Heart left ventricle (tissue), 16 donors: ENCODE results near the gene FBXO5. TPM values are rescaled to one million over a fixed set of nuclear protein-coding genes. Genes with fewer than 3 reads are reported as not detected.

Source experiments
- ATAC-seq, 4 donors: fragments of 200-7000 bp; cut with Tn5 transposase; one replicate each; pipeline ENCODE4 v1.9.1; 2020 to 2022; ENCODE audit warnings: moderate library complexity in 4 of 4, mild to moderate bottlenecking in 3 of 4, moderate number of reproducible peaks in 1 of 4
- DNase-seq, 5 donors: peaks; one replicate each; pipeline ENCODE4 v3.0.0-alpha.2; 2020
- H3K27ac ChIP-seq, 12 donors: fragments of 200-600 bp; sonication (generic) in 4 of 12; one replicate each; pipeline versions ENCODE4 v1.5.0 to v1.8.0; 2016 to 2022; ENCODE audit warnings: mild to moderate bottlenecking in 2 of 12
- H3K27me3 ChIP-seq, 9 donors: fragments of 200-600 bp; sonication (generic) in 2 of 9; one replicate each; pipeline versions ENCODE4 v1.5.1 to v1.8.0; 2016 to 2022; ENCODE audit warnings: mild to moderate bottlenecking in 3 of 9
- H3K36me3 ChIP-seq, 9 donors: fragments of 200-600 bp; sonication (generic) in 2 of 9; one replicate each; pipeline versions ENCODE4 v1.5.0 to v1.8.0; 2018 to 2022; ENCODE audit warnings: mild to moderate bottlenecking in 2 of 9
- H3K4me1 ChIP-seq, 12 donors: fragments of 200-600 bp; sonication (generic) in 4 of 12; one replicate each; pipeline versions ENCODE4 v1.5.0 to v1.8.0; 2016 to 2022; ENCODE audit warnings: mild to moderate bottlenecking in 3 of 12
- H3K4me3 ChIP-seq, 12 donors: fragments of 200-600 bp; sonication (generic) in 4 of 12; one replicate each; pipeline versions ENCODE4 v1.5.0 to v1.8.0; 2017 to 2022; ENCODE audit warnings: mild to moderate bottlenecking in 9 of 12, moderate library complexity in 4 of 12
- H3K9me3 ChIP-seq, 12 donors: fragments of 200-600 bp; sonication (generic) in 4 of 12; one replicate each; pipeline versions ENCODE4 v1.5.0 to v1.8.0; 2016 to 2022; ENCODE audit warnings: mild to moderate bottlenecking in 1 of 12
- CTCF ChIP-seq, 12 donors: fragments of 200-600 bp; sonication (generic) in 4 of 12; IDR thresholded peaks; one replicate each; pipeline versions ENCODE4 v1.5.0 to v1.8.0; 2018 to 2022; ENCODE audit warnings: antibody characterized with exemption in 12 of 12, mild to moderate bottlenecking in 5 of 12
- POLR2A ChIP-seq, 2 donors: fragments of 450-650 bp; IDR thresholded peaks; one replicate each; pipeline ENCODE4 v1.6.1; 2017; ENCODE audit warnings: antibody characterized with exemption in 2 of 2, mild to moderate bottlenecking in 2 of 2, moderate library complexity in 2 of 2
- WGBS, 4 donors: extraction: QIAGEN DNeasy Blood & Tissue Kit in 2 of 4; methylation state at CpG; one replicate each; pipeline versions ENCODE4 v1.1.5 to v1.1.7; 2013 to 2018; 5-methylcytosine and 5-hydroxymethylcytosine counted together
- intact Hi-C, 10 donors: fragments of 100-400 bp; cut with DNase I; formaldehyde crosslinking; loops; one replicate each; pipeline versions ENCODE4 v1.11.1 to v1.14.2; 2022
- polyA plus RNA-seq, 2 donors: library from polyadenylated mRNA; stranded (reverse); fragments of 200-250 nt; gene quantifications; one replicate each; pipeline ENCODE4 v1.2.3, GENCODE V29; 2013
- total RNA-seq, 9 donors: library from RNA; depleted of rRNA in 2 of 9; stranded (reverse); fragments of >200 nt in 2 of 9; fragmentation: NEBNext Ultra II Directional in 3 of 9; extraction: Animal tissue kit (Norgen Biotek cat#: 25700) in 3 of 9; gene quantifications; one replicate each; pipeline versions ENCODE4 v1.1.0 to v1.2.4, GENCODE V29; 2016 to 2023
- donor health status: ischemic (EF 13 %, LVEDD 7.1; RV severe dilation, severe dysfunction).
- donor health status: healthy with polysubstance abuse.
- donor health status: DM: no; HTN: yes; CAD: no.
- donor health status: DM: no; HTN: no; CAD: no.
- donor health status: ischemic (EF 25% LVEDD 6.9; RV normal size, moderate dysfunction).
- donor health status: ischemic (EF 25% LVEDD 5.7; RV mildly dilated, moderate dysfunction).
- donor health status: healthy.
- donor health status: DM: yes; HTN: yes; CAD: no.
- donor health status: ischemic (EF 35%, LVEDD 5.7; RV mildly dilated, moderate dysfunction).
- donor health status: nonischemic (EF 11% LVEDD 7.7; RV severe dilation, severe dysfunction).
- donor health status: DM: yes; HTN: yes; CAD: no.
- donor health status: PGD.
- donor health status: ischemic (EF 29% LVEDD 5.4; RV normal size, mild dysfunction).
- donor health status: nonischemic (EF 23%, LVEDD 6.1; RV moderate dilation, normal function).

The FBXO5 gene
- total and polyA plus RNA-seq, 11 donors: 0.65 to 5.1 (median 1.7) TPM

DNA sequence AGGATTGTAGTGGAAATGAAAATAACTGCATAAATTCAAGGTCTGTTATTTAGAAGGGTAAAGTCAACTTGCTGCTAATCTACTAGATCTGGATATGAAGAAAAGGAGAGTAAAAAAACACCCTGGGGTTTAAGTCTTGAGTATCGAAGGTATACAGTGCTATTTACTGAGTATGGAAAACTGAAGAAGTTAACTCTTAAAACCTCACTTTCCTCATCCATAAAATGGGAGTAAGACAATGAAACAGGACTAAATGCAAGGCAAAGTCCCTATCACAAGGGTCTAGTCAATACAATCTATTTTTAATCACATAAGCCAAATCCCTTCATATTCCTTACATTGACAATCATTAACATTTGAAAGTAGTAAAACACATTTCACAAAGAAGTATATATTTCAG, 2.2 kb downstream of the FBXO5 start:
- H3K36me3 ChIP-seq: no peaks in the 10 kb centered on the region
- peak overlapping the region in 1 of 12 donors; percentile 71 for H3K4me3 ChIP-seq
- no peak overlapping the region for H3K27ac ChIP-seq
- 61 to 83% (median 71%) methylated on average over 1 of the region's 1 CpG for WGBS, 4 donors
- no peak for TF ChIP-seq POLR2A (IDR thresholded peaks at IDR 0.05)
- DNase-seq (no peak), ATAC-seq (no peak)
- H3K9me3 ChIP-seq: no peaks in the 10 kb centered on the region
- no peaks in the 10 kb centered on the region for H3K27me3 ChIP-seq
- H3K4me1 ChIP-seq: peaks cover 4 to 61% (median 21%) of the 10 kb centered on the region in 12 donors
- intact Hi-C loops: loop anchor here in 1 of 10 donors (5.0 kb wide), 1 partner anchor 1588 kb away; the partner anchor contains the start of gene ZBTB2

GRCh38 chr6:152979116-152979515, 3.7 kb downstream of the FBXO5 start:
- Histone ChIP-seq H3K4me1 (peaks cover 4 to 60% (median 12%) of the 10 kb centered on the region in 12 donors), H3K27me3 (no peaks in the 10 kb centered on the region), H3K4me3 (no peak overlapping the region), H3K27ac (no peak overlapping the region), H3K9me3 (no peaks in the 10 kb centered on the region), H3K36me3 (peaks cover 0 to 13% (median 8%) of the 10 kb centered on the region in 9 donors)
- intact Hi-C loops: no loop called here
- DNase-seq (no peak), ATAC-seq (no peak)
- TF ChIP-seq POLR2A (IDR thresholded peaks at IDR 0.05) (no peak), CTCF (IDR thresholded peaks at IDR 0.05) (no peak)
- WGBS, 4 donors: 65 to 80% (median 77%) methylated on average over 1 of the region's 1 CpG

DNA sequence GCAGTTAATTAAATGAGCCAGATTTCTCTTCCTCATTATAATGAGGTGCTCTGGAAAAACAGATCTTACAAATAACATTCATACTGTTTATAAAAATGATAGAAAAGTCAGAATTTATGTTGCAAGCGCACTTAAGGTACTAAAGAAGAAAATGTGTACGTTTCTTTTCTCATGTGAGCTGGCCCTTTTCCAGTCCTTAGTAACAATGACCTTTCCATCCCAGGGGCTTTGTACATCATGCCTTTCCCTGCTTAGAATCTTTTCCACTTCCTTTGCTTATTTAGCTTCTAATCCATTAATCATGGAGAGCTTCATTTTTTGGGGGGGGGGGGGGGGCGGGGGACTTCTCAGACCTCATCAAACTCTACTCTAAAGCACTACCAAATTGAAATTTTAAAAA, 4.8 kb downstream of the FBXO5 start:
- Histone ChIP-seq H3K9me3 (no peaks in the 10 kb centered on the region), H3K27me3 (no peaks in the 10 kb centered on the region), H3K4me3 (no peak overlapping the region), H3K27ac (no peak overlapping the region), H3K36me3 (peaks cover 0 to 22% (median 14%) of the 10 kb centered on the region in 9 donors), H3K4me1 (peaks cover 4 to 60% (median 10%) of the 10 kb centered on the region in 12 donors)
- no peak for TF ChIP-seq CTCF (IDR thresholded peaks at IDR 0.05)
- TF ChIP-seq POLR2A (IDR thresholded peaks at IDR 0.05): no peak
- intact Hi-C loops: no loop called here
- no peak for DNase-seq
- 44 to 61% (median 56%) methylated on average over 3 of the region's 3 CpGs for WGBS, 4 donors
- no peak for ATAC-seq

DNA sequence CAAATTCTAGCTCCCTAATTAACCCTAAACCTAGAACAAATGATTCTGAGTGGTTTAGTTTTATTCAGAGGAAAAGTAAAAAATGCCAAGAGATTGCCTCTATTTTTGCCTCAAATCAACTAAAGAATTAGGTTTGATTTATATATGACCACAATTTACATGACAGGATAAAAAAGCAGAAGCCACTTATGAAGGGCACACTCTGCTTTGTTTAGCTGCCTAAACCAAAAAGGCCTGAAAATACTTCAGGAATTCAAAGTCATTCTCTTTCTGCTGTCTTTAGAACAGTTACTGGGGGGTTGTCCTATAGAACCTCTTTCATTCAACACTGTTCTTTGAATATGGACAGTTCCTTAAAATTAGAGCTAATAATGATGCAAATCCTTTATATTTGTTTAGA, 5.3 kb downstream of the FBXO5 start:
- peaks cover 0 to 27% (median 19%) of the 10 kb centered on the region in 9 donors for H3K36me3 ChIP-seq
- H3K4me1 ChIP-seq: peaks cover 3 to 57% (median 7%) of the 10 kb centered on the region in 12 donors
- H3K27me3 ChIP-seq: no peaks in the 10 kb centered on the region
- DNase-seq: no peak
- no peaks in the 10 kb centered on the region for H3K9me3 ChIP-seq
- H3K27ac ChIP-seq: no peak overlapping the region
- H3K4me3 ChIP-seq: no peak overlapping the region
- TF ChIP-seq CTCF (IDR thresholded peaks at IDR 0.05): no peak
- no peak for TF ChIP-seq POLR2A (IDR thresholded peaks at IDR 0.05)
- intact Hi-C loops: no loop called here
- ATAC-seq: no peak

GRCh38 chr6:152976749-152977148, 6.1 kb downstream of the FBXO5 start:
- intact Hi-C loops: no loop called here
- H3K4me3 ChIP-seq: no peak overlapping the region

More at GRCh38 chr6:152976749-152977148, 6.1 kb downstream of the FBXO5 start:
- H3K27me3 ChIP-seq: no peaks in the 10 kb centered on the region
- H3K4me1 ChIP-seq: peaks cover 0 to 49% (median 0%) of the 10 kb centered on the region in 12 donors
- no peak for ATAC-seq
- no peak overlapping the region for H3K27ac ChIP-seq
- no peak for DNase-seq
- H3K36me3 ChIP-seq: peaks cover 0 to 35% (median 27%) of the 10 kb centered on the region in 9 donors
- WGBS, 4 donors: 86 to 93% (median 90%) methylated on average over 1 of the region's 1 CpG
- TF ChIP-seq CTCF (IDR thresholded peaks at IDR 0.05) (no peak), POLR2A (IDR thresholded peaks at IDR 0.05) (no peak)
- H3K9me3 ChIP-seq: no peaks in the 10 kb centered on the region
